Measurements from ENCODE around the gene HOGA1.
A peak's percentile ranks its signal among the peaks of the same experiment; 100 is the strongest.

Gene HOGA1

DNA sequence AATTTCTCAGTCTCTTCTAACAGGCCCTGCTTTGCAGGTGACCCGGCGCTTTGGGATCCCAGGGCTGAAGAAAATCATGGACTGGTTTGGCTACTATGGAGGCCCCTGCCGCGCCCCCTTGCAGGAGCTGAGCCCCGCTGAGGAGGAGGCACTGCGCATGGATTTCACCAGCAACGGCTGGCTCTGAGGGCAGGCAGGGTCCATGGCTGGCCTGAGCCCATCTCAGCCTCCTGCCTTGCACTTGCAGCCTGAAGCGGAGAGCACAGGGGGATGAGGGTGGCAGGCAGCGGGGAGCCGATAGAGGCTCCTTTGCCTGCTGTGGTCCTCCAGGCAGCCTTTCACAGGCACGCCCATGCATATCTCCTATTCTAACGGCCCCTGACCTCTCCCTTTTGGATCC, 27.3 kb downstream of the HOGA1 start:
- CTCF ChIA-PET: interaction anchor here (1.1 to 1.5 kb wide), 2 partner anchors 39 to 58 kb away, joined by 3 to 7 read pairs; partner anchors contain the start of gene ANKRD2
- POLR2A ChIA-PET: no interaction called here
- TF ChIP-seq SUZ12 (IDR thresholded peaks at IDR 0.05): no peak
- no peak for TF ChIP-seq CTBP1 (IDR thresholded peaks at IDR 0.05; ENCODE audit: borderline replicate concordance)
- peak; percentile 7 for DNase-seq (ENCODE audit: extremely low spot score)

DNA sequence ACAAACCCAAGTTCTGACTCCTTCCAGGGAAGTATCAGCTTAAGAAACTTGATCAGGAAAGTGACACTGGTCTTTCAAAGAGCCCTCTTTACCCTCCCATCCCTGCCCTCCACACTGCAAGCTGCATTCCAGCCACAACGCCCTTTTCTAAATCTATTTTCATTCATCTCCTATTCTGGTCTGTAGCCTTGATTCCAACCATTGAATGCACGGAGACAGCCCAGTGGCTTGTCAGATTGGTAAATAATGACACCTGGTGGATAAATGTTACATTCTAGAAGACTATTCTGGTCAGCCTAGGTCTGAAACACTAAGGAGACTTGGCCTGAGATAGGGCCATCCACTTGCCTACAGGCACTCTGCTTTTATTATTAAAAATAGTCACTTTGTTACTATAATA, 28.2 kb downstream of the HOGA1 start:
- ChIA-PET CTCF (interaction anchor here (0.6 to 1.5 kb wide), 4 partner anchors 40 to 334 kb away, joined by 3 to 7 read pairs (median 3); partner anchors contain the start of gene ANKRD2), POLR2A (interaction anchor here (1.0 kb wide), 1 partner anchor 75 kb away, joined by 3 read pairs; the partner anchor contains the start of gene AVPI1)
- TF ChIP-seq FOXM1 (IDR thresholded peaks at IDR 0.05; ENCODE audit: borderline replicate concordance): no peak
- no peak for TF ChIP-seq FOXK2 (IDR thresholded peaks at IDR 0.05)
- TF ChIP-seq SP1 (IDR thresholded peaks at IDR 0.05): no peak
- TF ChIP-seq CTBP1 (IDR thresholded peaks at IDR 0.05; ENCODE audit: borderline replicate concordance): no peak
- TF ChIP-seq SUZ12 (IDR thresholded peaks at IDR 0.05): no peak
- no peak for TF ChIP-seq NFRKB (IDR thresholded peaks at IDR 0.05)
- TF ChIP-seq ARNT (IDR thresholded peaks at IDR 0.05): no peak
- DNase-seq (ENCODE audit: extremely low spot score): peak; percentile 42

DNA sequence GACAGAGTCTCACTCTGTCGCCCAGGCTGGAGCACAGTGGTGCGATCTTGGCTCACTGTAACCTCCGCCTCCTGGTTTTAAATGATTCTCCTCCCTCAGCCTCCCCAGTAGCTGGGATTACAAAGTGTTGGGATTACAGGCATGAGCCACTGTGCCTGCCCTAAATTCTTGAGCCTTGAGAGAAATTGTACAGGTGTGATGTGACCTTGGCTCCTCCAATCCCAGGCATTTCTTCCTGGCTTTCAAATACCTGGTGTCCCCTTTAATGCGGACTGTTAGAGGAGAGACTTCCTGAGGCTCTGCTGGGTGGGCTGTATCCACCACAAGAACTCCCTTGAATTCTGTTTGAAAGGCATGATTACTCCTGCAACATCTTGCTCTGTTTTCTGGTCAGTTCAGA, 34.1 kb downstream of the HOGA1 start:
- TF ChIP-seq ARNT (IDR thresholded peaks at IDR 0.05) (no peak), BHLHE40 (IDR thresholded peaks at IDR 0.05; ENCODE audit: borderline replicate concordance) (no peak)
- DNase-seq (ENCODE audit: extremely low spot score): no peak
- POLR2A ChIA-PET: no interaction called here
- CTCF ChIA-PET: interaction anchor here (0.6 kb wide), 1 partner anchor 599 kb away, joined by 3 read pairs; no protein-coding TSS in a partner anchor

DNA sequence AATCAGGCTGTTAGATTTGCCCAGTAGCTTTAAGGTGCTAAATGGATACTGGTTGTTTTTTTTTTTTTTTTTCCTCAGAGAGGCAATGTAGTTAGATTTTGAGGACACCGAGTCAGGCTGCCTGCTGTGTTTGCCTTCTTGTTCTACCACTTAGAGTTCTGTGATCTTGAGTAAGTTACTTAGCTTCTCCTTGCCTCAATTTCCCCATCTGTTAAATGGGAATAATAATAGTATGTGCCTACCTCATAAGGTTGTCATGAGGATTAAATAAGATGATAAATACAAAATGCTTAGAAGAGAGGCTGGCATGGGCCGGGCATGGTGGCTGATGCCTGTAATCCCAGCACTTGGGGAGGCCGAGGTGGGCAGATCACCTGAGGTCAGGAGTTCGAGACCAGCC, 34.5 kb downstream of the HOGA1 start:
- CTCF ChIA-PET: interaction anchor here (0.6 kb wide), 1 partner anchor 599 kb away, joined by 3 read pairs; no protein-coding TSS in a partner anchor

DNA sequence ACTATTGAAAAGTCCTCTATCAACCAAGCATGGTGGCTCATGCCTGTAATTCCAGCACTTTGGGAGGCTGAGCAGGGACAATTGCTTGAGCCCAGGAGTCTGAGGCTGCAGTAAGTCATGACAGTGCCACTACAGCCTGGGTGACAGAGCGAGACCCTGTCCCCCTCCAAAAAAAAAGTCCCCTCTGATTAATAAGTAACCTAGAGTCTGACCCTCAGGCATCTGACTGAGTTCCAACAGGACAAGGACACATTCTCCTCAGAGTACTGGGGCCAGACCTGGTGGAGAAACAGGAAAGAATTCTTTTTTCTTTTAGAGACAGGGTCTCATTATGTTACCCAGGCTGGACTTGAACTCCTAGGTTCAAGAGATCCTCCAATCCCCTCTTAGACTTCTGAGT, 39.1 kb downstream of the HOGA1 start:
- DNase-seq (ENCODE audit: extremely low spot score): no peak
- ChIA-PET CTCF (no interaction called here), POLR2A (no interaction called here)
- TF ChIP-seq FOXM1 (IDR thresholded peaks at IDR 0.05; ENCODE audit: borderline replicate concordance): no peak
- TF ChIP-seq SP1 (IDR thresholded peaks at IDR 0.05): no peak
- no peak for TF ChIP-seq TARDBP (IDR thresholded peaks at IDR 0.05)
- no peak for TF ChIP-seq FOXA1 (IDR thresholded peaks at IDR 0.05)
- no peak for TF ChIP-seq FOXK2 (IDR thresholded peaks at IDR 0.05)
- TF ChIP-seq SUZ12 (IDR thresholded peaks at IDR 0.05): no peak

More for the DNA sequence above, 34.5 kb downstream of the HOGA1 start:
- POLR2A ChIA-PET: no interaction called here
- DNase-seq (ENCODE audit: extremely low spot score): no peak
- TF ChIP-seq FOXA1 (IDR thresholded peaks at IDR 0.05): no peak
- TF ChIP-seq, protein P1, sequence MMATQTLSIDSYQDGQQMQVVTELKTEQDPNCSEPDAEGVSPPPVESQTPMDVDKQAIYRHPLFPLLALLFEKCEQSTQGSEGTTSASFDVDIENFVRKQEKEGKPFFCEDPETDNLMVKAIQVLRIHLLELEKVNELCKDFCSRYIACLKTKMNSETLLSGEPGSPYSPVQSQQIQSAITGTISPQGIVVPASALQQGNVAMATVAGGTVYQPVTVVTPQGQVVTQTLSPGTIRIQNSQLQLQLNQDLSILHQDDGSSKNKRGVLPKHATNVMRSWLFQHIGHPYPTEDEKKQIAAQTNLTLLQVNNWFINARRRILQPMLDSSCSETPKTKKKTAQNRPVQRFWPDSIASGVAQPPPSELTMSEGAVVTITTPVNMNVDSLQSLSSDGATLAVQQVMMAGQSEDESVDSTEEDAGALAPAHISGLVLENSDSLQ (IDR thresholded peaks at IDR 0.05): no peak
- TF ChIP-seq NFRKB (IDR thresholded peaks at IDR 0.05): no peak
- TF ChIP-seq LEF1 (IDR thresholded peaks at IDR 0.05; ENCODE audit: borderline replicate concordance): no peak
- no peak for TF ChIP-seq L3MBTL2 (conservative IDR thresholded peaks at IDR 0.05)

DNA sequence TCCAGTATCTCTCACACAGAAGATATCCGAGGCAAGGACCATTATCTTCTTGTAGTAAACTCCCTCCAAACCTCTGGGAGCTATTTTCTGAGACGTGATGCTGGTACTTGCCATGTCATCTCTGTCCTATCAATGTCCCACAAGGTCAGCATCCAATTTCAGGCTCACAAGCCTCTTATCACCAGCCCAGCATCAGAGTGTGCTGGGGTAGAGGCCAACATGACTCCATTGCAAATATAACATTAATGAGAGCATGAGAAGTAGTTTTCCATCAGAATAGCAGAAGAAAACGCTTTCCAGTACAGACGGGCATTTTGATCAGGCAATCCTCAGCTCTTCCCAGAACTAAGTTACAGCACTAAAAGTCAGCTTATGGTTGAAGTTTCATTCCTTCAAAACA, 43.5 kb downstream of the HOGA1 start:
- no peak for DNase-seq (ENCODE audit: extremely low spot score)
- POLR2A ChIA-PET: no interaction called here
- CTCF ChIA-PET: no interaction called here
- TF ChIP-seq SP1 (IDR thresholded peaks at IDR 0.05) (no peak), CTBP1 (IDR thresholded peaks at IDR 0.05; ENCODE audit: borderline replicate concordance) (no peak), NFRKB (IDR thresholded peaks at IDR 0.05) (no peak), ELF4 (IDR thresholded peaks at IDR 0.05) (no peak), LEF1 (IDR thresholded peaks at IDR 0.05; ENCODE audit: borderline replicate concordance) (no peak), L3MBTL2 (conservative IDR thresholded peaks at IDR 0.05) (no peak), SUZ12 (IDR thresholded peaks at IDR 0.05) (no peak)

DNA sequence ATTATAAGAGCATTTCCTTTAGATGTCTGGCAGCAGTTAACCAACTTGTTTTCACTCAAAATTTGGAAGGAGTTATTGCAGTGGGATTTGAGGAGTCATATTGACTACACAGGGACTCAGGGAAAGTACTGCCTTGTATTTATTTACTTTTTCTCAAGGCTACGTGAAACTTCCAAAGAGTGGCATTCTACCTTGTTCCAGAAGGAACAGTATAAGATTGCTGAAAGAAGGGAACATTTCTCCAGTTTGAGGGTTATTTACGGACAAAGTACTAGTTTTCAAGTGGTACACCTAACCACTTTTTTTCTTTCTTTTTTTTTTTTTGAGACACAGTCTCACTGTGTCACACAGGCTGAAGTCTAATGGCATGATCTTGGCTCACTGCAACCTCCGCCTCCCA, 44.0 kb downstream of the HOGA1 start:
- no peak for DNase-seq (ENCODE audit: extremely low spot score)
- ChIA-PET POLR2A (no interaction called here), CTCF (no interaction called here)
- TF ChIP-seq FOXM1 (IDR thresholded peaks at IDR 0.05; ENCODE audit: borderline replicate concordance) (no peak), ZNF384 (IDR thresholded peaks at IDR 0.05) (no peak)

DNA sequence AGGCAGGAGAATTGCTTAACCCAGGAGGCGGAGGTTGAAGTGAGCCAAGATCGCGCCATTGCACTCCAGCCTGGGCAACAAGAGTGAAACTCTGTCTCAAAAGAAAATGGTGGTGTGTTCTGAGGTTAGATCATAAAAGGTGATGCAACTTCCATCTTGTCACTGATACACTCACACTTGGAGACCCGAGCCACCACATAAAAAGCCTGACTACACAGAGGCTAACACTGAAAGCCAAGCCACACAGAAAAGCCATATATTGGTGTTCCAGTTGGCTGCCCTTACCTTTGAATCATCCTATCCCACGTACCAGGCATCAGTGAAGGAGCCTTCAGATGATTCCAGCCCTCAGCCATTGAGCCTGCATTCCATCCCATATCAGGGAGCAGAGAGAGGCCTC, 45.1 kb downstream of the HOGA1 start:
- no peak for TF ChIP-seq BHLHE40 (IDR thresholded peaks at IDR 0.05; ENCODE audit: borderline replicate concordance)
- no peak for TF ChIP-seq SP1 (IDR thresholded peaks at IDR 0.05)
- CTCF ChIA-PET: no interaction called here
- POLR2A ChIA-PET: no interaction called here
- DNase-seq (ENCODE audit: extremely low spot score): no peak

DNA sequence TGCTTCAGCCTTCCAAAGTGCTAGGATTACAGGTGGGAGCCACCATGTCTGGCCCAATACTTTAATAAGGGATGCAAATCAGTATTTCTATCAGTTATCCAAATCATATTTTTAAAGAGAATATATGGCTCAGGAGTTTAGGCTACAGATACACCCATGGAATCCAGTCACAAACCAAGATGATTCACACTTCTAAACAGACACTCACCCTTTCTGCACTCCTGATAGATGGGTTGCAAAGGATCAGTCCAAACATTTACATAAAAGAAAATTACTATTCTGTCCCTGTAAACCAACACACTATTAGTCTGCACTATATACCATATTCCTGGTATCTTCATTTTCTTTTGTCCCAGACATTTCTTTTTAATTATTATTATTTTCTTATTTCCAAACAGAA, 46.9 kb downstream of the HOGA1 start:
- DNase-seq (ENCODE audit: extremely low spot score): no peak
- ChIA-PET CTCF (no interaction called here), POLR2A (interaction anchor here (1.5 kb wide), 1 partner anchor 9 kb away, joined by 3 read pairs; the partner anchor contains the start of gene PI4K2A)
- TF ChIP-seq SUZ12 (IDR thresholded peaks at IDR 0.05) (no peak), HDGF (IDR thresholded peaks at IDR 0.05; ENCODE audit: borderline replicate concordance) (no peak), ARNT (IDR thresholded peaks at IDR 0.05) (no peak), SP1 (IDR thresholded peaks at IDR 0.05) (no peak), CTBP1 (IDR thresholded peaks at IDR 0.05; ENCODE audit: borderline replicate concordance) (no peak), ELF4 (IDR thresholded peaks at IDR 0.05) (no peak), FOXA1 (IDR thresholded peaks at IDR 0.05) (no peak), FOXK2 (IDR thresholded peaks at IDR 0.05) (no peak), L3MBTL2 (conservative IDR thresholded peaks at IDR 0.05) (no peak), TARDBP (IDR thresholded peaks at IDR 0.05) (no peak), ZNF384 (IDR thresholded peaks at IDR 0.05) (no peak), LEF1 (IDR thresholded peaks at IDR 0.05; ENCODE audit: borderline replicate concordance) (no peak)
- TF ChIP-seq, protein P1 (IDR thresholded peaks at IDR 0.05): no peak

All from HEK293T (cell line).